Umbilical cord (tissue), 2 donors: ENCODE measurements around the gene HOXD12. TPM values are rescaled to one million over a fixed set of nuclear protein-coding genes. Genes with fewer than 3 reads are reported as not detected.

Source experiments
- DNase-seq: peaks from one replicate; pipeline ENCODE4 v3.0.0-alpha.2; 2015; ENCODE audit warnings: low spot score
- total RNA-seq: library from RNA; depleted of rRNA; stranded (reverse); fragments of >200 nt; gene quantifications from one replicate; pipeline ENCODE4 v1.2.3, GENCODE V29; 2014; ENCODE audit warnings: low replicate concordance; ENCODE audit not compliant: insufficient read depth

The HOXD12 gene
- total RNA-seq, 1 donor from 2014 or later = 1.9 TPM

DNA sequence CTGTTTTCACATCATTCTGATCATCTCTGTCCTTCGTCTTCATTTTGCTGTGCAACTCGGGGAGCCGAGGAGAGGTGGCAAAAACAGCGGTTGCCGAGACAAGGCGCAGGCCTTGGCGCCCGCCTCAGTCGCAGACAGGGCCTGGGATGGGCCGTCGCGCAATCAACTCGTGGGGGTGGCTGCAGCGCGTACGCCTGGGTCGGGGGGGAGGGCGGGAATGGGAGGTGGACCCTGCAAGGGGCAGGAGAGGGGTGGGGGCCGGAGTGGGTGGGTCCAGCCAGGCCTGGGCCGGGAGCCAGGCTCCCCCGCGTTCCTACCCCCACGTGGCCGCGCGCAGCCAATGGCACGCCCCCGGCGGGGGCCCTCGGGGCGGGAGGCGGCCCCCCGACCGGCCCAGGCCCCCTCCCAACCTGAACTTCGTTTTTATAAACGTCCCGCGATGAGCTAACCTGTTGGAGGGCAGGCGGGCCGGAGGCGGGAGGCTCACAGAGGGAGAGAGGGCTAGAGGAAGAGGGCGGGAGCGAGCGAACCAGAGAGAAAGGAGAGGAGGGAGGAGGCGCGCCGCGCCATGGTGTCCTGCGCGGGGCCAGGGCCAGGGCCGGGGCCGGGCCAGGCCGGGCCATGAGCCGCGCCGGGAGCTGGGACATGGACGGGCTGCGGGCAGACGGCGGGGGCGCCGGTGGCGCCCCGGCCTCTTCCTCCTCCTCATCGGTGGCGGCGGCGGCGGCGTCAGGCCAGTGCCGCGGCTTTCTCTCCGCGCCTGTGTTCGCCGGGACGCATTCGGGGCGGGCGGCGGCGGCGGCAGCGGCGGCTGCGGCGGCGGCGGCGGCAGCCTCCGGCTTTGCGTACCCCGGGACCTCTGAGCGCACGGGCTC is 7.1 kb upstream of the HOXD12 start, which contains the start of gene HOXD13:
Gene HOXD13 (plus strand): TSS at position 452 of the 875 bp plus-strand sequence. CDS start 170 bp downstream, at position 622.
- DNase-seq = peak; percentile 76

- DNase-seq = no peak
Observed at GRCh38 chr2:176093145-176093897, 6.3 kb upstream of the HOXD12 start.

DNA sequence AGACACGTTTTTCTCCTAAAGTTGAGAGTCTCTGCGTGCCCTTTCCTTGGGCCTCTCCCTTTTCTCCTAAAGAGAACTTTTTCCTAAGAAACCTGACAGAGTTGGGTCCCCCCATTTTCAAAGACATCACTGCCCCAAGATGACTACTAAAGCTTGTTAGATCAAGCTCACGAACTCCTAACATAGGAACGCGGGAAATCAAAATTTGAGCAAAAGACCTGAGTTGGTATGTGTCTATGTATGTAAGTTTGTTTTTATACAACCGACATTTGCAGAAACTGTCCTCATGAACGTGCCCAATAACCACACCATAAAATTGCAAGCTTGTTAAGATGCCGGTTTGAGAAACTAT is 5.7 kb upstream of the HOXD12 start:
- DNase-seq = no peak

- DNase-seq = no peak
Observed at GRCh38 chr2:176094349-176094748, 5.2 kb upstream of the HOXD12 start.

DNA sequence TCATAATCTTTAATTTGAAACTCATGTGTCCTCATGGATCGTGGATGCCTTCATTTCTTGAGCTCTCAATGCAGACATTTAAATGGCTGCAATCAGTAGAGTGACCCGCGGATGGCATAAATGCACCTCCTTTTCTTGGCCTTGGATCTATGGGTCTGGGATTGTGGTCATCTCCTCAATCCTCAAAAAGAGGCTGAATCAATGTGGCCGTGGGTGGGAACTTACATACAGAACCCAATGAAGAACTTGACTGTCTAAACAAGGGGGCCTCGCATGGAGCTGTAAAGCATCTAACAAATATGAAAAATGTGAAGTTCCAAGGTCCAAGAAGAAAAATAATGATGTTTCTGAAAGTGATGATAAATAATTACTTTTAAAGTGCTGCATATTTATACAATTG is 4.2 kb upstream of the HOXD12 start:
- no peak for DNase-seq

DNA sequence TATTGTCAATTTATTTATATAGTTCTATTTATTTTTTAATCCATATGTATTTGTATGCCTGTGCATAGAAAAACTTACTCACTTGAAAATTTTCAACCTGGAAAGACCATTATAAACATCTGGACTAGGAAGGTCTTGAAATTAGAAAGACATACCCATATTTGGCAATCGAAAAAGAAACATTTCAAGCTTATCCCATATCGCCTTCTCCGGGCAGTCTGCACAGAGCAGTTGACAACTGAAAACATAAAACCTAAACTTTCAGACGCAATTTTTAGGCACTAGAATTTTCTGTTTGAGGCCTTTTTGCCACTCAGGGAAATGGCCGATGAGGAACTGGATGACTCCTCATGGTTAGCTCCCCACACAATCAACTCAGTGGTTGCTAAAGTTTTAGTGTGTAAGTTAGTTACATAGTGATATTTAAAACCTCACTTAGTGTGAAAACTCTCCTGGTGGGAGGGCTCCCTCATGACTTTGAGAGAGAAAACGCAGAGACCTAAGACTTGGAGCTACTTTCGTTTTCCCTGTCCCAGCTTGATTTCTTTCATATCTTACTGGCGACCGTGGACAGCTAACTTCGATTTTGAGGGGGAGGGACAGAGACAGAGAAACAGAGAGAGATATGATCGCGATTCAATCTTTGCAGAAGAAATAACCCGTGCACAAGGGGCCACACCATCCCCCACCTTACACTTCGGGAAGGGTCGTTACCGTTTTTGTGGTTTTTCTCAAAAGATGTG is 3.2 kb upstream of the HOXD12 start:
- DNase-seq = peak; percentile 38

GRCh38 chr2:176096986-176097819 is 2.4 kb upstream of the HOXD12 start:
- DNase-seq = peak; percentile 84

- DNase-seq = no peak
Observed at GRCh38 chr2:176097820-176098365, 1.7 kb upstream of the HOXD12 start.

DNA sequence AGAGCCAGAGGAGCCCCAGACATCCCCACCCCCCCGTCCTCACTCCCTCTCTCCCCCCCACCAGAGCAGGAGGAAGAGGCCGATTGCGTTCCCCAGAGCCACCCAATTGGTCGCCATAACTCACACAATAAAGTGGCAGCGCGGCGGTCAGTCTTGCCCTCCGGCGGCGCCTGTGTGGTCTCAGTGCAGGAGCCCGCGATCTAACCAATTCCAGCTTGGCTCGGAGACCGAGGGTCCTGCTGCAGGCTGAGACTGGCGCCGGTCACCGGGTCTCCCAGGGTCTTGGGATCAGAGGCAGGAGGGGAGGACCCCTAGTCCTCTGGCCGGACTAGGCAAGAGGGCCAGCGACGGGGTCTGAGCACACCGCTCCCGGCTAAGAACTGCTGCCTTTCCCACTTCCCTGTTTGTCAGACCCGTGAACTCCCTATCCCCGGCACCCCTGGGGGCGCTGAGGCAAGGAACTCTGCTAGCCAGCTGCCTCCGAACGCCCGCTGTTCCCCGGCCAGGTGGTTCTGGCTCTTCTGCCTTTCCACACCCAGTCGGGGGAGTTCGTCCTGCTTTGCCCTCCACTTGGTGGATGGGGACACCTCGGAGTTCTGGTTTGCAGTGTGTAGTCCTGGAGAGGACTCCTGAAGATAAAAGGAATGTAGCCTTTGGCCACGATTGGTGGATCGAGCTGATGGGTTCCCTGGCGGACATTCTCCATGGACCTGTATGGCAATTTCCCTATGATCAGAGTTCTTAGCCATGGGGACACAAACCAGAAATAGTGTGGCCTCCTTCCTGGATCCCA is 1.0 kb upstream of the HOXD12 start:
- no peak for DNase-seq

DNA sequence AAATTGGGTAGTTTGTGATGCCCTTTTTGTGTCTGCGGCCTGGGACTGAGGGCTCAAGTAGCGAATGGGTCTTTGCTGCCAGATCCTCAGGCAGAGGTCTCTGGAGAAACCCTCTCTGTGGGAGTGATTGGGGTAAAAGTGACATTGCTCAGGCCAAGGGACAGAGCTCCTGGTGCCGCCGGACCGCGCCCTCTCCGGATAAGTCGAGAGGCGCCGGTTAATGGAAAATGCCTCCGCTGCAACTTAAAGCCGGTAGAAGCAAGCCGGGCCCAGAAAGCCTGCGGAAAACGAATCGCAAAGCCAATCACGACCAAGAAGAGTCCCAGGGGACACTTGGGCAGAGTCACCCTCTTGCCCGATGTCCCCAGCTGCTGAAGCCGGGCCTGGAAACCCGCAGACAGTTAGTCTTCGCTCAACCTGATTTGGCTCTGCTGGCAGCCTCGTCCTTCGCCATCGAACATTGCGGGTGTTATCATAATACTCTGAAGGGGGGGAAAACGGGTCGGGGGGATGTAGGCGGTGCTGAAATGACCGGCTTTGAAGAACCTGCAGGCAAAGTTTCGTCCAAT is 352 bp upstream of the HOXD12 start:
- DNase-seq = no peak

GRCh38 chr2:176100547-176101140 is 1.0 kb downstream of the HOXD12 start:
- no peak for DNase-seq

DNA sequence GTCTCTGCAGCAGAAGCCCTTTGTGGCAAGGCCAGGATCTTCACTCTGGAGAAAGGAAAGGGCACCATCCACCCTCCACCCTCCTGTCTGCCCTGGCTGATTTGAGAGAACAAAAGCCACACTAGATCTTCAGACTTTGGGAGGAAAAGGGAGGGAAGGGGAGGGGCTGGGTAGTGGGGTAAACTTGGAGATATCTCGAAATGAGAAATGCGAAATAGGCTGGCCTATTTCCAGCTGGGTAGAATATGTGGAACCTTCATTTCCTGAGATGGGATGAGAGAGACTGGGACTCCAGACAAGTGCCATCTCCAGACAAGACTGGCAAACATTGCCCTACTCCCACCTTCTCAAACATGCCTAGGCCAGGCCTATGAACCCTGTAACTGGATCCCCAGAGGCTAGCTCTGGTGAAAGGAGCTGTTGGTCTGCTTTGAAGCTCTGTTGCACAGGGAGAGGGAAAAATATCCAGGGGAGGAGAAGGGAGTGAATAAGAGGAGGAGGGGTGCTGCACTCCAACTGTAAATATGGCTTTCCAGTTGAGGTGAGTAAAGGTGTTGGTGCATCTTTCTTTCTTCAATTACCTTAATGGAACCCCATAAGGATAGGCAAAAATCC is 1.7 kb downstream of the HOXD12 start:
- DNase-seq = no peak

DNA sequence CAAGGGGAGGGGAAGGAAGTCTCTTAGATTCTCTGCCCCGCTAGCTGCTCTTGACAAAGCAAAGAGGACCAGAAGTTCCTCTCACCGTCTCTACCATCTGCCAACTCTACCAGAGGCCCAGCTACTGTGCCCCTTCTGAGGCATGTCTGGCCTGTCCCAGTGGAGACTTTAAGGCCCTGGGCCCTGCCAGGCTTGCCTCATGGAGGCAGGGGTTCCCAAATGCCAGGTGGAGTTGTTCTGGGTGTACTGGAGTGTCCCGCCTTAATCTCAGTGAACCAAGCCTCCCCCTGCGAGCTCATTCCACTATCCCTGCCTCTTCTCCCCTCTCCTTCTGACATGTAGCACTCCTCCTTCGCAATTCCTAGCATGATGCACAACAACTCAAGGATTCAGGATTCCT is 2.2 kb downstream of the HOXD12 start:
- DNase-seq = no peak

- no peak for DNase-seq
Observed at GRCh38 chr2:176102309-176102866, 2.8 kb downstream of the HOXD12 start.

- DNase-seq = peak; percentile 33
Observed at GRCh38 chr2:176103194-176103593, 3.6 kb downstream of the HOXD12 start.

GRCh38 chr2:176103742-176104315 is 4.2 kb downstream of the HOXD12 start:
- peak; percentile 51 for DNase-seq

DNA sequence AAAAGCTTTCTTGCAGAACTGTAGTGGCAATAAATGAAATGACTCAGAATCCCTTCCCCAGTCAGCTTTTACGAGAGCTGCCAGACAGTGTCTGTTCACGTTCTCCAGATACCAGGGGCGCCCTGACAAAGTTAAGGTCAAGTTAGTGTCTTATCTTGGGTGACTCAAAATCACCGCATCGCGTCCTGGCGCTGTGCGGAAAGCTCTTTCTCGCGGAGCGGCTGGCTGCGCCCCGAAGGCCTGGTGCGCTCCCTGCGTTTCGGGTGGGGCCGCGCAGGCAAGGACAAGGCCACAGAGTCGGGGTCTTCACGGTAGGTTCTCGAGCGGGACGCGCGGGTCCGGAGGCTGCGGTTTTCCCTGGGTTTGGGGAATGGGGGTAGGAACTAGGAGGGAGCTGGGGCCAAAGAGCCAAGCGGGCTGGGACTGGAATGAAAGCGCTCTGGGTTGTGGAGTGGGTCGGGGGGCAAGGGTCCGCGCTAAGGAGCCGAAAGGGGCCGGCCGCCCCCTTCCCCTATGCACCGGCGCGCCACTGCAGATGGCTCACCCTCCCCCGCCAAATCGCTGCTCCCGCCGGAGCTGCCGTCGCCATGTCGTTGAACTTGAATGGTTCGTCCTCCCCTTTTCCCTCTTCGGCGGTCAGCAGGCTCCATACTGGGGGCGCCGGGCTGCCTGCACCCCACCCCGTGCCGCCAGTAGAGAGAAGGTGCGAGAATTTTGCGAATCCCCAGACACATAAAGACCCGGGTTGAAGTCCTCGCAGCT is 4.9 kb downstream of the HOXD12 start:
- peak; percentile 94 for DNase-seq
